A549 (cell line): ENCODE measurements around the gene ICE2.

Experiments used
- NR3C1 ChIP-seq: fragments of >200 bp; sonication (Bioruptor Twin); formaldehyde crosslinking; IDR thresholded peaks from 3 replicates; pipeline ENCODE4 v1.6.1; 2017
- TF ChIP-seq, protein P1 (sequence below): fragments of 450-650 bp; IDR thresholded peaks from 2 replicates; pipeline ENCODE4 v1.6.1; 2014; ENCODE audit warnings: antibody characterized with exemption

- TF ChIP-seq, protein P1, sequence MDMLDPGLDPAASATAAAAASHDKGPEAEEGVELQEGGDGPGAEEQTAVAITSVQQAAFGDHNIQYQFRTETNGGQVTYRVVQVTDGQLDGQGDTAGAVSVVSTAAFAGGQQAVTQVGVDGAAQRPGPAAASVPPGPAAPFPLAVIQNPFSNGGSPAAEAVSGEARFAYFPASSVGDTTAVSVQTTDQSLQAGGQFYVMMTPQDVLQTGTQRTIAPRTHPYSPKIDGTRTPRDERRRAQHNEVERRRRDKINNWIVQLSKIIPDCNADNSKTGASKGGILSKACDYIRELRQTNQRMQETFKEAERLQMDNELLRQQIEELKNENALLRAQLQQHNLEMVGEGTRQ, result no peak
- no peak for TF ChIP-seq NR3C1
Observed at GRCh38 chr15:60418096-60418495, 60.8 kb downstream of the ICE2 start.
